ENCODE data around the gene FAM199X. TPM values are rescaled to one million over a fixed set of nuclear protein-coding genes. Genes with fewer than 3 reads are reported as not detected.

Gene FAM199X
- total RNA-seq, 1 experiment from 2014 or later, result 26.0 TPM

- DNase-seq, result no peak
- no peaks in the 10 kb centered on the region for H3K9me3 ChIP-seq (ENCODE audit: low read length)
Measured at GRCh38 chrX:104189837-104190236, 23.6 kb downstream of the FAM199X start.

GRCh38 chrX:104193485-104193884 lies 27.2 kb downstream of the FAM199X start:
- ATAC-seq (no peak), DNase-seq (no peak)
- H3K4me1 ChIP-seq (ENCODE audit: insufficient read depth, low read length), result no peaks in the 10 kb centered on the region
- intact Hi-C loops (cut with micrococcal nuclease), result no loop called here
- no peaks in the 10 kb centered on the region for H3K9me2 ChIP-seq (replicated peaks; ENCODE audit: low read length)
- H4K20me1 ChIP-seq (ENCODE audit: low read length), result no peaks in the 10 kb centered on the region
- H3K27ac ChIP-seq (ENCODE audit: low read length), result no peak overlapping the region
- ChIA-PET POLR2A (ENCODE audit: unreplicated experiment) (no interaction called here), CTCF (interaction anchor here (0.6 kb wide), 1 partner anchor 507 kb away, joined by 3 read pairs; no protein-coding TSS in a partner anchor)
- no peak overlapping the region for H3K4me2 ChIP-seq (ENCODE audit: low read length)
- BruUV-seq (replicated peaks), result no TSS peak
- no peaks in the 10 kb centered on the region for H3F3A ChIP-seq (ENCODE audit: low read length, unreplicated experiment)
- H3K79me2 ChIP-seq (ENCODE audit: low read length), result no peaks in the 10 kb centered on the region
- H3K4me3 ChIP-seq (ENCODE audit: low read length), result no peak overlapping the region
- no peak overlapping the region for H3K9ac ChIP-seq (ENCODE audit: low read length)
- no peaks in the 10 kb centered on the region for H3K9me3 ChIP-seq (ENCODE audit: low read length)
- TF ChIP-seq EZH2phosphoT487 (IDR thresholded peaks at IDR 0.05; ENCODE audit: borderline replicate concordance, low read length), result no peak
- TF ChIP-seq CTCF (conservative IDR thresholded peaks at IDR 0.05; ENCODE audit: low read depth, low read length), result no peak
- H2AFZ ChIP-seq (ENCODE audit: low read length), result no peak overlapping the region
- peaks cover 8% of the 10 kb centered on the region; the same call in 1 of the 2 replicates for H3K36me3 ChIP-seq (ENCODE audit: low read depth, low read length)
- H3K27me3 ChIP-seq (ENCODE audit: low read length), result no peaks in the 10 kb centered on the region

More at GRCh38 chrX:104189837-104190236, 23.6 kb downstream of the FAM199X start:
- peak; percentile 35; the same call in 1 of the 2 replicates for ATAC-seq
- no peaks in the 10 kb centered on the region for H3K4me1 ChIP-seq (ENCODE audit: insufficient read depth, low read length)
- no peaks in the 10 kb centered on the region for H3K79me2 ChIP-seq (ENCODE audit: low read length)
- H3K27ac ChIP-seq (ENCODE audit: low read length), result no peak overlapping the region
- ChIA-PET CTCF (no interaction called here), POLR2A (ENCODE audit: unreplicated experiment) (no interaction called here)
- no peak overlapping the region for H2AFZ ChIP-seq (ENCODE audit: low read length)
- no peaks in the 10 kb centered on the region for H3K27me3 ChIP-seq (ENCODE audit: low read length)
- H3K36me3 ChIP-seq (ENCODE audit: low read depth, low read length), result peaks cover 28% of the 10 kb centered on the region; the same call in 1 of the 2 replicates
- intact Hi-C loops (cut with micrococcal nuclease), result no loop called here
- TF ChIP-seq CTCF (conservative IDR thresholded peaks at IDR 0.05; ENCODE audit: low read depth, low read length) (no peak), EZH2phosphoT487 (IDR thresholded peaks at IDR 0.05; ENCODE audit: borderline replicate concordance, low read length) (no peak), EZH2 (IDR thresholded peaks at IDR 0.05; ENCODE audit: low read length, unreplicated experiment) (no peak)
- no TSS peak for BruUV-seq (replicated peaks)
- no peak overlapping the region for H3K4me2 ChIP-seq (ENCODE audit: low read length)
- no peak overlapping the region for H3K4me3 ChIP-seq (ENCODE audit: low read length)
- no peaks in the 10 kb centered on the region for H3K9me2 ChIP-seq (replicated peaks; ENCODE audit: low read length)
- H4K20me1 ChIP-seq (ENCODE audit: low read length), result no peaks in the 10 kb centered on the region
- H3K9ac ChIP-seq (ENCODE audit: low read length), result no peak overlapping the region
- H3F3A ChIP-seq (ENCODE audit: low read length, unreplicated experiment), result no peaks in the 10 kb centered on the region

- H4K20me1 ChIP-seq (ENCODE audit: low read length), result no peaks in the 10 kb centered on the region
- no peak overlapping the region for H3K27ac ChIP-seq (ENCODE audit: low read length)
- intact Hi-C loops (cut with micrococcal nuclease), result loop anchor here (1.0 kb wide), 2 partner anchors 76 to 148 kb away; no protein-coding TSS in a partner anchor
- no peak overlapping the region for H3K4me2 ChIP-seq (ENCODE audit: low read length)
- H3K36me3 ChIP-seq (ENCODE audit: low read depth, low read length), result peaks cover 2% of the 10 kb centered on the region; the same call in 1 of the 2 replicates
- peak; percentile 22; the same call in 1 of the 2 replicates for ATAC-seq
- H3K9me3 ChIP-seq (ENCODE audit: low read length), result no peaks in the 10 kb centered on the region
- H3K79me2 ChIP-seq (ENCODE audit: low read length), result no peaks in the 10 kb centered on the region
- H3K9me2 ChIP-seq (replicated peaks; ENCODE audit: low read length), result no peaks in the 10 kb centered on the region
- BruUV-seq (replicated peaks), result no TSS peak
- H2AFZ ChIP-seq (ENCODE audit: low read length), result no peak overlapping the region
- H3F3A ChIP-seq (ENCODE audit: low read length, unreplicated experiment), result no peaks in the 10 kb centered on the region
- H3K27me3 ChIP-seq (ENCODE audit: low read length), result no peaks in the 10 kb centered on the region
- H3K9ac ChIP-seq (ENCODE audit: low read length), result no peak overlapping the region
- POLR2A ChIA-PET (ENCODE audit: unreplicated experiment), result no interaction called here
- no peaks in the 10 kb centered on the region for H3K4me1 ChIP-seq (ENCODE audit: insufficient read depth, low read length)
- CTCF ChIA-PET, result interaction anchor here (0.8 to 1.1 kb wide), 2 partner anchors 73 to 75 kb away, joined by 4 to 5 read pairs; no protein-coding TSS in a partner anchor
- no peak for DNase-seq
- TF ChIP-seq EZH2 (IDR thresholded peaks at IDR 0.05; ENCODE audit: low read length, unreplicated experiment) (no peak), CTCF (conservative IDR thresholded peaks at IDR 0.05; ENCODE audit: low read depth, low read length) (no peak), EZH2phosphoT487 (IDR thresholded peaks at IDR 0.05; ENCODE audit: borderline replicate concordance, low read length) (no peak)
- no peak overlapping the region for H3K4me3 ChIP-seq (ENCODE audit: low read length)
Measured at GRCh38 chrX:104195013-104195412, 28.8 kb downstream of the FAM199X start.

Measured in PC-3 (cell line).